Fibroblast of gingiva (primary cell): ENCODE data around the gene KIF3C.
A peak's percentile ranks its signal among the peaks of the same experiment; 100 is the strongest.
"Not testable (repeated sequence)": the region's sequence is repeated elsewhere in the genome, so short reads cannot be mapped to it uniquely, and the experiment has no call there.

ENCODE experiments used
- DNase-seq: peaks from one replicate; pipeline ENCODE4 v3.0.0-alpha.2; 2011; ENCODE audit warnings: low read depth

The KIF3C gene

DNA sequence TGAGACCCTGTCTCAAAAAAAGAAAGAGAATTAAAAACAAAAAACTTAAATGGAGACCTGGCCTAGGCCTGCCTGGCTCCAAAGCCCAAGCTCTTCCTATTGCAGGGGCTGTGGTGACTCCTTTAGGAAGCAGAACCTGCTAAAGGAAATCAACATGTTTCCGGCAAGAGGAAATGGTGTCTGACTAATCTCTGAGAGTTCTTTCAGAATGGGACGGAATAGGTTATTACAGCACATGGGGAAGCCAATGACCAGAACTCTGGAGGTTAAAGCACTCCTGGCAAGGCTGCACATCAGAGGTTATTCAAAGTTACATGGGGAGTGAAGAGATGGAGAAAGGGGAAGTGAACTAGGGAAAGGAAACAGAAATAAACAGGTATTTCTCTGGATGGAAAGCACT lies 21.4 kb downstream of the KIF3C start:
- no peak for DNase-seq

DNA sequence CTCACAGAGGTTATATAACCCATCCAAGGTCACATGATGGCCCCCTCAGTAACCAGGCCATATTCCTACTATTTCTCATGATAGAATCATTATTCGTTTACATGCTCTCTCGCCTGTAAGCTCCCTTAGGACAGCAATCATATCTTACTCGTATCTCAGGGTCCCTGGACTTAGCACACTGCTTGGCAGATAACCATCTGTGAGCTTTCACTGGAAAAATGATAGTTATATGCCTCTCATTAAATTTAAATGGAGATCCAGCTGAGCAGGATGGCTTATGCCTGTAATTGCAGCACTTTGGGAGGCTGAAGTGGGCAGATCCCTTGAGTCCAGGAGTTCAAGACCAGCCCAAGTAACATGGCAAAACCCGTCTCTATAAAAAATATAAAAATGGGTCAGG lies 21.9 kb downstream of the KIF3C start:
- no peak for DNase-seq

DNA sequence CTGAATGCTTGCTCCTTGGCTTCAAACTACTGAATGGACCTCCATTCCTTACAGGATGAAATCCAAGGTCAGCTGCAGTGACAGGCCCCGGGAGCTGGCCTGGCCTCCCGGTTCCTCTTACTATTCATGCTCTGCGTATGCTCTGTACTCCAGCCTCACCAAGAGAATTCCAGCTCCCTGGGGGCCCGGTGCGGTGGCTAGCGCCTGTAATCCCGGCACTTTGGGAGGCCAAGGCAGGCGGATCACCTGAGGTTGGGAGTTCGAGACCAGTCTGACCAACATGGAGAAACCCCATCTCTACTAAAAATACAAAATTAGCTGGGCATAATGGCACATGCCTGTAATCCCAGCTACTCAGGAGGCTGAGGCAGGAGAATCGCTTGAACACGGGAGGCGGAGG lies 23.7 kb downstream of the KIF3C start:
- DNase-seq: not testable (repeated sequence)

DNA sequence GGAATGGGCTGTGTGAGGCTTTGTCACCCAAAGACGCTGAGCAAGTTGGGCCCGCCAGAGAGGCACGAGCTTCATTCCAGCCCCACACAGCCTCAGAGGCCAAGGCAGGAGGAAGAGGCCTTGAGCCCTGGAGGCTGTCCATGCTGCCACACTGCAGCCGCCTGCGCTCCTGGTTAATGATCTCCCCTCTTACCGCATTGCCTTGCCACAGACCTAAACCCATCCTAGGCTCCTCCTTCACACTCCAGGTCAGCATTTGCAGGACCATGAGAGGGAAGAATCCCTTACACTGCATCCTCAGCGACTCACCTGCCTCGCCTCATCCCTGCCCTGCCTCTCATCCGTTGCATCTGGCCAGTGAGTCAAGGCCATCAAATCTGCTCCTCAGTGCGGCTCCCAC lies 24.6 kb downstream of the KIF3C start:
- no peak for DNase-seq

DNA sequence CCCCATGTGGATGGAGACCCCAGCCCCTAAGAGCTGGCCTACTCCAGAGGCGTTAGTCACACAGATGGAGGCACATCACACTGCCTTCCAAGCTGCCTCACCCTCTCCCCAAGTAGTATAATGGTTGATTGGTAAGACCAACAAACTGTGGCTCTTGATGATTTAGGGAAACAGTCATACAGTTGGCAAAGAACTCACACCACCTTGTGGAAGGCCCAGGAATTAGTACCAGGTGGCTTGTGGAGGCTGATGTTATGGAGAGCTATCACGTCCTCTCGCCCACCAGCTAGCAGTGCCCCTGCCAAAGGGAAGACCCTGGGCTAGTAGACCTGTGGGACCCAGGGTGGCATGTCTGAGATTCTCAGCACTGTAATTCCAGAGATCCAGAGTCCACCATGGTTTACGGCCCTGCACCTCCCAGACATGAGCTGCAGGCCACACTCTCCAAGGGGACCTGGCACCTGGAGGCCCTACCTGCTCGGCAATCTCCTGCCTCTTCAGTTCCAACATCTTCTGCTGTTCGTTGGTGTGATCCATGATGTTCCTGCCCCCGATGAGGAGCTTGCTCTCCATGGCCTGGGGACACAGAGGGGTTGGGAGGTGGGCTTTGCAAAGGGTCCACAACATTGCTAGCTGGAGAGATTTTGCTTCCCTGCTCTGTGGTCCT lies 26.3 kb downstream of the KIF3C start:
- DNase-seq: no peak

DNA sequence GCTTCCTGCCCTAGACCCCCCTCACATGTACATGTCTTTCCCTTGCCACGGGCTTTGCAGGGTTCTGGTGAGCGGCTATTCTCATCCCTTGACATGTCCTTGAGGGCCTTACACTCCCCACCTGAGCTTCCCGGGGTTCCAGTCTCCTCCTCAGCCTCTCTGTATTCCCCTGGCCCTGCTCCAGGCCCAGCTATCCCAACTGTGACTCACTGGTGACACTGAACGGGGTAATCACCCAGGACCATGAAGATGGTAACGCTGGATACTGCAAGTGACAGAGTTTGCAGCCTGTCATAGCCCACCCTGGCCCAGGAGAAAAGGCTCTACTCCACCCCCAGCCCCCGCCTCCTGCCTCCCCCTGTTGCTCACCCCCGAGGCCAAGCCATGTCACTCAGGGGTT lies 27.3 kb downstream of the KIF3C start:
- DNase-seq: no peak

DNA sequence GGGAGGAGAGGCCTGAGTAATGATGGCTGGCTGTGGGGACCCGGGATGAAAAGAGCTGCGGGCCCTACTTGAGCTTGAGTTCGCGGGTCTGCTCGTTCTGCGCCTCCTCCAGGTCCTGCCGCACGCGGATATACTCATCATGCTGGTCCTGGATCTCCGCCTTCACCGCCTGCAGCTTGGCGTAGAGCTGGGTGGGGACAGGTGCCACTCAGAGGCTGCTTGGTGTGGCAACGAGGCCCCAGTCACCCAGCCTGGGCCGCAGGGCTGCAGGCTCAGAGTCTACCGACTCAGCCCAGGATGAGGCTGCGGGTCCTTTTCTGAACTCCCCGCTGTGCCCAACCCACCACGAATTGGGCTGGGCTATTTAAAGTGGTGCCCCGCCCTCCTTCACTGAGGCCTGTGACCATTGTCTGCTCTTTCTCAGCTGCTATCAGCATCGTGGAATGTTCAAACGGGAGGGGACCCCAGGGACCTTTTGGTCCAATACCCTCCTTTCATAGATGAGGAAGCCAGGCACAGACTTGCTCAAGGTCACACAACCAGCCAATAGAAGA lies 28.0 kb downstream of the KIF3C start:
- DNase-seq: no peak

DNA sequence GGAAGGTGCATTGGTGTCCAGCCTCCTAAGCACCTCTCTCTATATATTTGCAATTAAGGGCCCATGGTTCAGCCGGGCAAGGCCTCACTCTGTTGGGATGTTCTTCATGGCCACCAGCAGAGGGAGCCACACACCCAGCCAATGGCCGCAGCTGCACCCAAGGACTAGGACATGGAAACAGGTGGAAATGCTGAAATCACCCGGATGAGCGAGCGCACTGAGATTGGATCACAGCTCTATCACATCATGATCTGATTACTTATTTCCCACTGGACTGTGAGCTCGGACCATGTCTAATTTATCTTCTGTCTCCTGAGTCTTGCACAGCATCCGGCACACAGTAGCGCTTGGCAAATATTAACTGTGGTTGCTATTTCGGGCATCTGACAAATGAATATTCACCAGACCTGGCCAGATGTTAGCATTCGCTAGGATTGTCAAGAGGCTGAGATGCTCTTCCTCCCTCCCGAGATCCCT lies 31.2 kb downstream of the KIF3C start:
- peak; percentile 72 for DNase-seq

DNA sequence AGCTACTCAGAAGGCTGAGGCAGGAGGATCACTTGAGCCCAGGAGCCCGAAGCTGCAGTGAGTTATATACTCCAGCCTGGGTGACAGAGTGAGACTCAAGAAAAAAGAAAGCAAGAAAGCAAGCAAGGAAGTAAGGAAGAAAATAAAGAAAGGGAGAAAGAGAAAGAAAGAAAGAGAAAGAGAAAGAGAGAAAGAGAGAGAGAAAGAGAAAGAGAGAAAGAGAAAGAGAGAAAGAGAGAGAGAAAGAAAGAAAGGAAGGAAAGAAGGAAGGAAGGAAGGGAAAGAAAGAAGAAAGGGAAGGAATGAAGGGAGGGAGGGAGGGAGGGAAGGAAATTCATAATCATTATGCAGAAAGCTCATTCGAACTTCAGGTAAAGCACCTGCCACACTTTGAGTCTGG lies 33.9 kb downstream of the KIF3C start:
- DNase-seq: no peak

DNA sequence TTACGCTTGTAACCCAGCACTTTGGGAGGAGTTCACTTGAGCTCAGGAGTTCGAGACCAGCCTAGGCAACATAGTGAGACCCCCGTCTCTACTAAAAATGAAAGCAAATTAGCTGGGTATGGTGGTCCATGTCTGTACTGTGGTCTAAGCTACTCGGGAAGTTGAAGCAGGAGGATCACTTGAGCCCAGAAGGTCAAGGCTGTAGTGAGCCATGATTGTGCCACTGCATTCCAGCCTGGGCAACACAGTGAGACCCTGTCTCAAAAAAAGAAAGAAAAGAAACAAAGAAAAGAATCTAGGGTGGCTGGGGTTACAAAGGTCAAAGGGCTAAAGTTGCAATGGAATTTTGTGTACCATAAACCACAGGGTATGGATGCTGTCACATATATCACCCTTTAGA lies 41.3 kb downstream of the KIF3C start:
- no peak for DNase-seq

DNA sequence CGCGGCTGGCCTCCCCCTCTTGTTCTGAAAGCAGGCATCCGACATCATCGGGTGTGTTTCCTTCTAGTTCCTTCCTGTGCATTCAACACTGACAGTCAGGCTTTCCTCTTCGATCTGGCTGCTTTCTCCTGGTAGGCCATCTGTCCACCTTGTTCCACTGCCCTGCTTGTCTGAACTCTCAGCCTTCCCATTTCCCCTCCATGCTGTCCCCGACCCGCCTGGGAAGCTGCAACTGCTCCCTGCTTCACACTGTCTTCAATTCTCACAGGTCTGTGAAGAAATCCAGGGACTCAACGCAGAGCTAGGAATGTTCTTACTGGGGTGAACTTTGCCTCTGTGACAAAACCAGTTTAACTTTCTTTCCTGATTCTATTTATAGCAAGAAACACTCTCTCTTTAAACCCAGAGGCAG lies 43.0 kb downstream of the KIF3C start:
- no peak for DNase-seq

DNA sequence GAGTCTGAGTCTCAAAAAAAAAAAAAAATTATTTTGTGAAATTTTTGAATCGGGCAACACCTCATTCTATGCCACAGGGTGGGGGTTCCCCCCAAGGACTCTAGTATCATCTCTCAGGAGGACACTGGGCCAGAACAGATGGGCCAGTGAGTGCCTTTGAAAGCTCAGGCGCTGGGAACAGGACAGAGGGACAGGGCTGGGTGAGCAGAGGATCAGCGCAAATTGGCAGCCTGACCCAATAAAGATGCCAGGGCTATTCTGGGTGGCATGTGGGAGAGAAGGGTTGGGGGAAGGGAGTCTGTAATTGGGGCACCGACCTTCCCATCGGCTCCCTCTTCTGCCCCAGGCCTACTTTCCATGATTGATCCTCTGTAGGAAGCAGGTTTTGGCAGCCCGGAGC lies 44.0 kb downstream of the KIF3C start:
- DNase-seq: no peak

DNA sequence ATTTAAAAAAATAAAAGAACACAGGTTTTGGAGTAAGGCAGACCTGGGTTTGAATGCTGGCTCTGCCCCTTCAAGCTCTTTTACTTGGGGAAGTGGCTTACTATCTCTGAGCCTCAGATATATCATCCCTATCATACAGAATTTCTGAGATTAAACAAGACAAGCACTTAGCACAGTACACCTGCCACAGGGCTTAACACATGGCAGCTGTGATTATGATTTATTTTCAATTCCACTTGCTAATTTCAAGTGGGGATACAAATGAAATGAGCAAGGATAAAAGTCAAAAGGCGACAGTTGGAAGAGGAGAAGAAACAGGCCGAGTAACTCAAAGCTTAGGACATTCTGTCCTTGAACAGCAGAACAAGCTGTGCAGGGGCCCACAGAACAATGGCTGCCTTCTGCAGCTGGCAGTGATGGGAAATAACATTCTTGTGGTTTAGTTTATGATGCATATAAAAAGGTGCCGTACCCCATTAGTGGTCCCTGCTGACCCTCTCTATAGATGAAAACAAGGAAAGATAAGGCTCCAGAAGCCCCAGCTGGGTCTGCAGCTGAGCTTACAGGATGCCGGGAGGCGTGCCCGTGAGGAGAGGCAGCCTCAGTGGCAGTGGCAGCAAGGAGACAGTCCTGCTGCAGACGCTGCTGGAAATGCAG lies 45.3 kb downstream of the KIF3C start:
- no peak for DNase-seq

DNA sequence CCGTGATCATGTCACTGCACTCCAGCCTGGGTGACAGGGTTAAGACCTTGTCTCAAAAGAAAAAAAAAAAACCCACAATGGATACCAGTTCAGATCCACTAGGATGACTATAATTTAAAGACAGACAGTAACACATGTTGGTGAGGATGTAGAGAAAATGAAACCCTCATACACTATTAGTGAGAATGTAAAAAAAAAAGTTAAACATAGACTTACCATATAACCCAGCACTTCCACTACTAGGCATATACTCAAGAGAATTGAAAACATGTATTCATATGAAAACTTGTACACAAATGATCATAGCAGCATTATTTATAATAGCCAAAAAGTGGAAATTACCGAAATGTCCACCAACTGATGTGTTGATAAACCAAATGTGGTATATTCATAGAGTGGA lies 48.7 kb downstream of the KIF3C start:
- DNase-seq: no peak

DNA sequence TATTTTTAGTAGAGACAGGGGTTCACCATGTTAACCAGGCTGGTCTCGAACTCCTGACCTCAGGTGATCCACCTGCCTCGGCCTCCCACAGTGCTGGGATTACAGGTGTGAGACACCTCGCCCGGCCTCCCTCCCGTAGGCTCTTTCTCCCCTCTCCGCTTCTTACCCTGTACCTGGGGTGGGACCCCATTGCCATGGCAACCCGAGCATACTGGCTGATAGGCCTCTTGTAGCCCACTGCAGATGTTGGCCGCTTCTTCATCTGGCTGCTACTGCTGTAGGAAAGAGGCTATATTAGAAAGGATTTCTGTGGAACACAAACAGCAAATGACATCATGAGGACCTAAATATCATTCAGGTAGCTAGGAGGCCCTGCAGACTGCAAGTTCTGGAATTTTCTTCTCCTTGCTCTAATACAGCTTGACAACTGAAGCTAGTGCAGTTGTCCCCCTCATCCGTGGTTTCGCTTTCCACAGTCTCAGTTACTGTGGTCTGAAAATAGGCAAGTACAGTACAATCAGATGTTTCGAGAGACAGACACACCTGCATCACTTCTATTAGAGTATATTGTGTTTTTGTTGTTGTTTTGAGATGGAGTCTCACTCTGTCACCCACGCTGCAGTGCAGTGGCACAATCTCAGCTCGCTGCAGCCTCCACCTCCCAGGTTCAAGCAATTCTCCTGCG lies 52.4 kb downstream of the KIF3C start:
- no peak for DNase-seq

DNA sequence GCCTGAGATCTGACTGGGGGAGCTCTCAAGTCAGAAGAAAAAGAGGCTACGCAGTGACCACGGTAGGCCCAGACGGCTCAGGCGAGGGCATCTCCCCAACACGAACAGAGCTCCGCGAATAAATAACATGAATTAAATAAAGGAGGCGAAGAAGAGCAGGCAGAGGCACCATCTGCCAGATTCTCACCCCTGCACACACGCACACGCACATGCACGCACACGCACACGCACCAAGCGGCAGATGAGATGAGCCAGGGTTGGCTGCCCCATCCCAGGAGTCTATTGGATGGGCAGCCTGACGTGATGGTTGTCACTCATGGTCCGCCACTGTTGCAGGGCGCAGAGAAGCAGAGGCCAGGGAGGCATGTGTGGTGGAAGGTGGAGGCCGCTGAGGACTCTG lies 53.6 kb downstream of the KIF3C start:
- DNase-seq: no peak

DNA sequence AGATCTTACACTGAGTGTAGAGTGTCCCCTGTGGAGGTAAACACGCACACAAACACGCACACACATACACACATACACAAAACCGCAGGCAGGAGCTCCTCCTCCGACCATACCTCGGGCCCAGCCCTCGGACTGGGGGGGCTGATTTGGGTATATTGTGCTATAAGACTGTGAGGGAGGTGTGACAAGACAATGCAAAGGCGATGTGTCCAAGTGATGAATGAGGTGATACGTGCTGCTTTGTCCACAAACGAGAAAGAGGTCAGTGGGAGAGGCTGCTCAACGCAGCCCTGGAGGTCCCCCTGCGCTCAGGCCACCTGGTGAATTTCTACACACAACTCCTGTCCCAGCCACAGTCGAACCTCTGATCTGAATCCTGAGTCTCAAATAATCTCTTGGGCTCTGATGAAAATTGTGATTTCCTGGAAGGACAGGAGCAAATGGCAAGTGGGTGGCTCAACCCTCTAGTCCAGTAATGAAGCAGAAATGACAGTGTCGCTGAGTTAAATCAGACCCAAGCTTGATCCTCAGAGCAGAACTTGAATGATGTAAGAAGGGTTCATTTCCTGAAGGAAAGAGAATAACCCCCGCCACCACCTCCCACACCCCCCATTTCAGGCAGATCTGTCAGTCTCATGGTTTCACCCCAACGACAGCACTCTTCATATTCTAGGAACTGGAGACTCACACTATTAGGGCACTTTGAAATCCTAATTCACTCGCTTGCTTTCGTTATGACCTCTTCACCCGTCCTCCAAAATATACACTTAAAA lies 55.1 kb downstream of the KIF3C start:
- DNase-seq: no peak

DNA sequence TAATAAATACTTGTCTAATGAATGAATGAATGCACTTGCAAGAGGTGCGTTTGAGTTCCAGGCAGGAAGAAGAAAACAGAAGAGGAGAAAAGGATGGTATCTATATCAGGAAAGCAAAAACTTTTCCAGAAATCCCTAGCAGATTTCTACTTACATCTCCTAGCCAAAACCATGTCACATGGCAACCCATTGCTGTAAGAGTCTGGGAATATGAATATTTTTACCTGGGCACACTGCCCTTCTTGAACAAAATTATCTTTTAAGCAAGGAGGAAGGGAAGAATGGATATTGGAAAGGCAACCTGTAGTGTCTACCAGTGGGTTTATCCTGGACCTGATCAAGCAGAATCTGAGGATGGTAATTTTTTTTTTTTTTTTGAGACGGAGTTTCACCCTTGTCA lies 59.8 kb downstream of the KIF3C start:
- DNase-seq: no peak

DNA sequence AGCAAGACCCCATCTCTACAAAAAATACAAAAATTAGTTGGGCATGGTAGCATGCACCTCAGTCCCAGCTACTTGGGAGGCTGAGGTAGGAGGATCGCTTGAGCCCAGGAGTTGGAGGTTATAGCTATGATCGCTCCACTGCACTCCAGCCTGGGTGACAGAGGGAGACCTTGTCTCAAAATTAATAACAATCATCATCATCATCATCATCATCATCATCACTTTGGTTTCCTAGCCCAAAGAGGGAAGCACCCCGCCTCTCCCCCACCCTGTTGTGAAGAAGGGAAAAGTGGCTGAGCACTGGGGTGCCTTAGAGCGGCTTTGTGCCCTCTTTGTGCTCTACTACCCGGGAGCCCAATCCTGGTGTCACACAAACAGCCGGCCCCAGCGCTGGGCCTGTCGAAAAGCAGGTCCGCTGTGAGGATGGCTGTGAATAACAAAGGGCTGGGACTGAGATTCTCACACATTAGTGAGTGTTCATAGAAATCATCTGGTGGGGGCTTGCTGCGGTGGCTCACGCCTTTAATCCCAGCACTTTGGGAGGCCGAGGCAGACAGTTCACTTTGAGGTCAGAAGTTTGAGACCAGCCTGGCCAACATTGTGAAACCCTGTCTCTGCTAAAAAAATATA lies 61.4 kb downstream of the KIF3C start:
- DNase-seq: no peak

DNA sequence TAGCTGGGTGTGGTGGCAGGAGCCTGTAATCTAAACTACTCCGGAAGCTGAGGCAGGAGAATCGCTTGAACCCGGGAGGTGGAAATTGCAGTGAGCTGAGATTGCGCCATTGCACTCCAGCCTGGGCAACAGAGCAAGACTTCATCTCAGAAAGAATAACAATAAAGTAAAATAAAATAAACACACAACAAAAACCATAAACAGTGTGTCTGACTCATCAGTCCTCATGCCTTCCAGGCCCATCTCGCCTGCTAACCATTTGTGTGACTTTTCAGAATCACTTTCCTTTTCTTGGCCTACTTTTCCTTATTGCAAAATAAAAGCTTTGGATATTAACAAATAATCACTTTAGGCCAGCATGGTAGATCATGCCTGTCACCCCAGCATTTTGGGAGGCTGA lies 62.0 kb downstream of the KIF3C start:
- DNase-seq: peak; percentile 91

DNA sequence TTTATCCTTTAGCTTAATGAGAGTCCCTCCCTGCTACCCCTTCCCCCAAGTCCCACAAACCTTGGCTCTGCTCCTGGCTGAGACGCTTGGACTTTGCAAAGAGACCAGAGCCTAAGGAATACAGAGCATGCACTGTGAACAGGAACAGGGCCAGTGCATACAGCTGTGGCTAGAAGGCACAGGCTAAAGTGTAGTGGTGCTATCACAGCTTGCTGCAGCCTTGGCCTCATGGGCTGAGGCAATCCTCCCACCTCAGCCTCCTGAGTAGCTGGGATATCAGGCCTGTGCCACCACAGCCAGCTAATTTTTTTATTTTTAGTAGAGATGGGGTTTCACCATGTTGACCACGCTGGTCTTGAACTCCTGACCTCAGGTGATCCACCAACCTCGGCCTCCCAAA lies 64.5 kb downstream of the KIF3C start:
- no peak for DNase-seq

DNA sequence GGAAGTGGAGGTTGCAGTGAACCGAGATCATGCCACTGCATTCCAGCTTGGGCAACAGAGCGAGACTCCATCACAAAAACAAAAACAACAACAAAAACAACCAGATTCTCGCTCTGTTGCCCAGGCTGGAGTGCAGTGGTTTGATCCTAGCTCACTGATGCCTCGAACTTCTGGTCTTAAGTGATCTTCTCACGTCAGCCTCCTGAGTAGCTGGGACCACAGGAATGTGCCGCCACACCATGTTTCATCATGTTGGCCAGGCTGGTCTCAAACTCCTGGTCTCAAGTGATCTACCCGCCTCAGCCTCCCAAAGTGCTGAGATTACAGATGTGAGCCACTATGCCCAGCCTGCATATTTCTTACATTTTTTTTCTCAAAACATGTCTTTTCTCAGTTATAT lies 64.9 kb downstream of the KIF3C start:
- peak; percentile 67 for DNase-seq
